ENCODE measurements around the gene IGFL4.

The IGFL4 gene

DNA sequence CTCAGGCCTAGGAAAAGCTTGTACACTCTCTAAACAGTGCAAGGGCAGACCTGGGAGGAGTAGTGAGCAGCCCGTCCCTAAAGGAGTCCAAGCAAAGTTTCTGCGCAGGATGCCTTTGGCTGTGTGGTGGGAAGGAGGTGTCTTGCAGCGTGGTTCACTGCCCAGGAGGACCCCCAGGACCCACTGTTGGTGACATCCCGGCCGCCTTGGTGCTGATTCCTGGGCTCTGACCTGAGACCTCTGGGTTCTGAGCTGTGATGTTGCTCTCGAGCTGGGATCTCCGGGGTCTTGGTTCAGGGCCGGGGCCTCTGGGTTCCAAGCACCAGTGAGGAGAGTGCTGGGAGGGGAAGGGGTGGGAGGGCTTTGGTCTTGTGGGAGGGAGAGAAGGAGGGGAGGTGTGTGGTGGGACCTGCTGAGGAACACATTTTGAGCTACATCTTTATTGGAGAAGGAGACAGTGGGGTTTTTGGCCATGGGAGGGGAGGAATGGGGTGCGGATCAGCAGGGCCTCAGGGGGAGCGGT, 22.0 kb downstream of the IGFL4 start:
- DNase-seq: no peak

DNA sequence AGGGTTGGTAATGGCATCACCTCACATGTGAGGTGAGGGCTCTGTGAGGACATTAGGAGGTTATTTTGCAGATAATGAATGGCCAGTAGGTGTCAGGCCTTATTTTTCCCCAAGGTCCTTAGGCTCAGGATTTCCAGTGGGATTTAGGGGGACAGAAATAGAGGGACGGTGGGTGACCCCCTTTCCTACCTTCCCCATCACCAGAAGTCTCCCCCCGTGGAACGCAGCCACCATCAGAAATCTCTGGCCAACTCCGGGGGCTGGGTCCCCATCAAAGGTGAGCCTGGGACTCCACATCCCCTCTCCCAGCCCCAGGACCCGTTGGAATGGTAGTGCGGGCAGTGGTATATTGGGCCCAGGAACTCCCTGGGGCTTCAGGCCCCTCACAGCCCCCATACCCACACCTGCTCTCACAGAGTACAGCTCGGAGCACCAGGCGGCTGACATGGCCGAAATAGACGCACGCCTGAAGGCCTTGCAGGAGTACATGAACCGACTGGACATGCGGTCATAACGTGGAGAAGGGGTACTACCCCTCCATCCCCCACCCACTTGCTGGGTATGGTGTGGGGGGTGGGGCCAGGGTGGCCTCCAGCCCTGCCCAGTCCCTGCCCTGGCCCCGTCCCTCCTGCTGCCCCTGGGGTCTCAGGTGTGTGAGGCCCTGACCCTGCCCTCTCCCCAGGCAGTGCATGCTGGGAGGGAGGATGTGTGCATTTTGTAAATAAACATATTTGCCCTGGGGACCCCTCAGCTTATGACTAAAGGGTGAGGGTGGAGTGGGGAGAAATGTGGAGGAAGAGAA, 22.7 kb downstream of the IGFL4 start:
- DNase-seq: no peak

DNA sequence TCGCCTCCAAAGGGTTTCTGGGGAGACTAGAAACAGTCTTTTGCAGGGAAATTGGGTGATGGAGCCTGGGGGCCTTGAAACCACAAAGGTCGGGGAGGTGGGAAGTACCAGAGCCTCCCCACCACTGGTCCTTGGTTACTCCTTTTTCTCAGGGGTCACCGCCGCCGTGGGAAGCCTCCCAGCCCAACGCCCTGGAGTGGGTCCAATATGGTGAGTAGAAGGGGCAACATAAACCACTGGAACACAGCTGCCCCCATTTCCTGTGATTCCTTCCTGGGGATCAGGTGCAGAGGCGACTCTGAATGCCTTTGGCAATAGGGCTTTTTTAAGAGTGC, 23.7 kb downstream of the IGFL4 start:
- DNase-seq: no peak

DNA sequence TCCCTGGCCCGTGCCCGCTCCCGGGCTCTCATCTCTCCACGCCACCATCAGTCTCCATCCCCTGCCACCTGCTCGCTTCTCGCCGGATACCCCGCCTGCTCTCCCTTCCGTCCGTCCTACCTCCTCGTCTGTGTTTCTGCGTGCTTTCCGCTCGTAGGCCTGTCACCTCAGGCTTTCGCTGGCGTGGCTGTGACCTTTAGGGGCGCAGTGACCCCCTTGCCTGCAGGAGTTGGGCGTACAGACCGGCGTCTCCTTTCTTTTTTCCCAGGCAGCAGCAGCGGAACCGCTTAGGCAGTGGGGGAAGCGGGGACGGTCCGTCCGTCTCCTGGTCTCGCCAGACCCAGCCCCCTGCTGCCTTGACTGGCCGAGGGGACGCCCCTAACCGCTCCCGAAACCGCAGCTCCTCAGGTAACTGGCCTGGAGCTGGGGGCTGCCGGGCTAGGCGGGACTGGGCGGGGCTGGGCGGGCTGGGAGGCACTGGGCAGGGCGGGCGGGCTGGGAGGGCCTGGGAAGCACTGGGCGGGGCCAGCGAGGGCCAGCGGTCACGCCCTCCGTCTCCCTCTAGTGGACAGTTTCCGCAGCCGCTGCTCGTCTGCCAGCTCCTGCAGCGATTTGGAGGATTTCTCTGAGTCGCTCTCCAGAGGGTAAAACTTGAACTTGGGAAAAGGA, 24.2 kb downstream of the IGFL4 start:
- peak; percentile 74 to 84 for DNase-seq

DNA sequence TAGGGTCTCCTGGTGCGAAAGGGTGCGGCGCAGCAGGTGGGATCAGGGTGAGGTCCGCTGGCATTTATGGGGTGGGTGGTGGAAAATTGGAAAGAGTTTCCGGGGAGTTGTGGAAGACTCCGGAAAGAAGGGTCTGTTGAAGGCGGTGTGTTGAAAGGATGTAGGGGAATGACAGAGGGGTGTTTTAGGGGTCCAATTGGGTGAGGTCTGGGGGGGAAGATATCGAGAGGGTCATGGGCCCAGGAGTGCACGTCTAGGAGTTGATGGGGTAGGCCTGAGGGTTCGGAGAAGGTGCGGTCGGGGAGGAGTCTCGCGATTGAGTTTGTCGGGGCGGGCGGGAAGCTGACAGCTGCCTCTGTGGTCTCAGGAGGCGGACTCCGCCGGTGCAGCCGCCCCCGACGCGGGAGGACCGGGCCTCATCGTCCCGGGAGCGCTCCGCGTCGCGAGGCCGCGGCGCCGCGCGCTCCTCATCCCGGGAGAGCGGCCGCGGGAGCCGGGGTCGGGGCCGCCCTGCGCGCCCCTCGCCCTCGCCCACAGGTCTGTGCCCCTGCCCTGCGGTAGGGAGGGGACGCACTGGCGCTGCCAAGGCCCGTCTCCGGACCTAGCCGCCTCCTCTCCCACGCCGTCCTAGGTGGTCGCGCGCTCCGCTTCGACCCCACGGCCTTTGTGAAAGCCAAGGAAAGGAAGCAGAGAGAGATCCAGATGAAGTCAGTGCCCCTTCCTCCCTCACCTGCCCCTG, 24.9 kb downstream of the IGFL4 start:
- DNase-seq: no peak

DNA sequence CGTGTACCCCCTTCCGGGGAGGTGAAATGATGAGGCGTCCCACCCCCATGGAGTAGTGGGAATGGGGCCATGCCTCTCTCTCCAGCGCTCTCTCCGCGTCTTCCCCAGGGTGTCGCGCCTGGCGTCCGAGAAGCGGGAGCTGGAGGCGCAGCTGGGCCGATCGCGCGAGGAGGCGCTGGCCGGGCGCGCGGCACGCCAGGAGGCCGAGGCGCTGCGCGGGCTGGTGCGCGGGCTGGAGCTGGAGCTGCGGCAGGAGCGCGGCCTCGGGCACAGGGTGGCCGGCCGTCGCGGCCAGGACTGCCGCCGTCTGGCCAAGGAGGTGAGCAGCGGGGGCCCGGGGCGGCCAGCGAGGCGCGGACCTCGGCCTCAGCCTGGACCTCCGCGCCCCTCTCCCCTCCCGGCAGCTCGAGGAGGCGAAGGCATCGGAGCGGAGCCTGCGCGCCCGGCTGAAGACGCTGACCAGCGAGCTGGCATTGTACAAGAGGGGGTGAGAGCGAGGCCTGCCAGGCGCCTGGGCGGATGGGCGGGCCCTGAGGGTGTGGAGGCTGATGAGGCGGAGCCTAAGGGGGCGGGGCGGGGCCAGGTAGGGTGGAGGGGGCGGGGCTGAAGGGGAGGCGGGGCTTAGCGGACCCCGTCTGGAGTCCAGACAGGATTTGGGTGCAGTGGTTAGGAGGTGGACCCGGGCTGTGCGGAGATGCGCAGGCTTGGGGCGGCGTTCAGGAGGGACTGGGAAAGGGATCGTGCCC, 25.7 kb downstream of the IGFL4 start:
- DNase-seq: no peak

DNA sequence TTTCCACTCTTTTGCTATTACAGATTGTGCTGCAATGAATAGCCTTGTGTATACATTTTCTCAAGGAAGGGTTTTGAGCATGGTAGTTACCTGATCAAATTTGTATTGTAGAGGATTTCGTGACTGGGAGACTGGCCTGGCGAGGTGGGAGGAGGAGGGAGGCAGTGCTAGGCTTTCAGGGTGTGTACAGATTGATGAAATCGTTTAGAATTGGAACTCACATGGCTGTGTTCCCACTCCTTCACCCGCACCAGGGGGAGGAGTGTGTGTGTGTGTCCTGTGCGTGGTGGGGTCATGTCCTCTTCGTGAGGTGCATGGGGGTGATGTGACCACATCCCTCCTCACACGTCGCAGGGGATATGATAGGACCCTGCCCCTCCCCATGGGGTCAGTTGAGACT, 26.3 kb downstream of the IGFL4 start:
- no peak for DNase-seq

DNA sequence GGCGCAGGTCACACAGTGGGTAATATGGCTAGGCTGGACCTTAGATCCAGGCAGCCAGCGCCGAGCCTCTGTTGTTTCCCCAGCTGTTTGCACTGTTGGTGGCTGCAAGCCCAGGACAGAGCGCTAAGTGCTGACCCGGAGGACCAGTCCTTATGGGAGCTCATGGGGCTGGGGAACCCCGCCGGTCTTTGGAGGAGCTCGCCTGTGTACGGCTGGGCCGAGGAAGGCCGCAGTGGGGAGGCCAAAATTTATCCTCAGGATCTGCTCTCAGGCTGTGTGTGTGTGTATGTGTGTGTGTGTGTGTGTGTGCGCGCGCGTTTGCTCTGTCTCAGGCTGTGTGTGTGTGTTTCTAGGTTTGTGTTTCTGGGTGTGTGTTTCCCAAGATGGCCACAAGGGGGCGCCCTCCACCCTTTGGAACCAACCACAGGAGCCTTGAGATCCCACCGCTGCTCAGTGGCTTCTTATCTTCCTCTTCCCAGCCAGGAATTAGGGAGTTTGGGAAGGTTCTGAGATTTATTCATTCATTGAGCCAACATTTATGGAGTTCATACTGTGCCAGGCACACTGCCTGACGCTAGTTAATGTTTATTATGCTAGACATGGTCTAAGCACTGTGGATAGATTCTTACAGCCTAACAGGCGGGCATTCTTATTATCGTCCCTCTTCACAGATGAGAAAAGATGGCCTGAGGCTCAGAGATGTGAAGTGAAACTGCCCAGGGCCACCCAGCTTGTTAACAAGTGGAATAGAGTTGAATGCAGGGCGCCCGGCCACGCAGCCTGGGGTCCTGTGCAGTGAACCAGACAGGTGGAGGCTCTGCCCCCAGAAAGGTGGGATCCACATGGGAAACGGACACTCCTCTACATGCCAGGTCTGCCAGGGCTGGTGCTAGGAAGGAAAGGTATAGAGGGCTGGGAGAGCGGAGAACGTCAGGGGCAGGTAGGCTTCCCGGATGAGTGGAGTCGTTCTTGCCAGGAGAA, 31.0 kb downstream of the IGFL4 start:
- DNase-seq: peak; percentile 18 to 30

DNA sequence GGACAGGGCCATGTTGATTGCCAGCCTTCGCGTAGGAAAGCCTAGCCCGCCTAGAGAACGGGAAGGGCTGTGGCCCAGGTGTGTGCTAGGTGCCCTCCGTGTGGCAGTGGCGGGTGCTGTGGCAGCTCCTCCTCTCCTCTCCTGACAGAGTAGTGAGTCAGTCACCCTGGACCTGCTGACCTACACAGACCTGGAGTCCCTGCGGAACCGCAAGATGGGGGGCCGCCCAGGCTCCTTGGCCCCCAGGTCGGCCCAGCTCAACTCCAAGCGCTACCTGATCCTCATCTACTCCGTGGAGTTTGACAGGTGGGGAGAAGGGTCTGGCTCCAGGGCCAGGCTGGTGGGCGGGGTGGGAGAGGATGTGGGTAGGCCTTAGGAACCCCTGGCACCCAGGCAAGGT, 34.4 kb downstream of the IGFL4 start:
- DNase-seq: no peak

DNA sequence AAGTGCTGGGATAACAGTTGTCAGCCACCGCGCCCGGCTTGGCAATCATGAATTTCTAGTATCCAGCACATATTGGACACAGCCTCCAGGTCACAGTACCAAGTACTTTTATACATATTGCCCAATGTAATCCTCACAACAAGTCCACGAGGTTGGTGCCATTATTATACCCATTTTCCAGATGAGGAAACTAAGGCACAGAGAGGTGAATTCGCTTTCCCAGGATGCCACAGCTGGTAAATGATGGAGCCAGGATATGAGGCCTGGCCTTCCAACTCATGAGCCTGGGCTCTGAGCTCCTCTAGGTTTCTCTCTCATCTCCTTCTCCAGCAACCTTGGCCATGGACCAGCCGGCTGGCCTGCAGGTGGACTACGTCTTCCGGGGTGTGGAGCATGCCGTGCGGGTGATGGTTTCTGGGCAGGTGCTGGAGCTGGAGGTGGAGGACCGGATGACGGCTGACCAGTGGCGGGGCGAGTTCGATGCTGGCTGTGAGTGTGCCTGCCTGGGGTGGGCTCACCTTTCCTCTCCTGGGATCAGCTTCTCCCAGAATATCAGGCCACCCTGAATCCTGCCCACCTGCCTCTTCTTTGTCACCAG, 38.0 kb downstream of the IGFL4 start:
- no peak for DNase-seq

DNA sequence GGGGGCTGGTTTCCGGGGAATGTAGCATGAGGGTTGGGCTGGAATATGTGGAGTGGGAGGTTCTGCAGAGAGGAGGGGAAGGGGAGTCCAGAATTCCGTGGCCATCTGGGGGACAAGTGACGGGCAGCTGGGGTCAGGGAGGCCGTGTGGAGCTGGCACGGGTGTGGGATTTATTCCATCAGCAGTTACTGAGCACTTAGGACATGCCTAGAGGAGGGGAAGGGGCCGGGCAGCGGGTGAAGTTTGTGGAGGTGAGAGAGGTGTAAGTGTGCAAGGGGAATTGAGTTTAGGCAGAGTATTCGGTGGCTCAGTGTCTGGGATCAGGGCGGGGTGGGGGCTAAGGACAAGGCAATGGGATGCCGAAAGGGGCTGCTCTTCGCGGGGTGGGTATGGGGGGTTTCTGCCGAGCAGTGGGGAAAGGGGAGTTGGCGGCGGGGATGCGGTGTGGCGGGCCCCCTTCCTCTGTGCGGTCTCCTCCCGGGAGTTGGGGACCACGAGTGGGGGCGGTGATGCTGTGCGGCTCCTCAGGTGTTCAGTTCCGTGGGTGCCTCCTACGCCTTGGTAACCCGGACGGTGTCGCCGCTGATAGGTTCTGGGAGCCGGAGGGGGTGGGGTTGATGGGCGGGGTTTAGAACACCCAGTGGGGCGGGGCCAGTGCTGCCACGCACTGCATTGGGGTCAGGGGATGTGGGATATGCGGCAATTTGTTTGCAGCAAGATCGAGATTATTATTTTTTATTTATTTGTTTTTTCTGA, 40.1 kb downstream of the IGFL4 start:
- no peak for DNase-seq

DNA sequence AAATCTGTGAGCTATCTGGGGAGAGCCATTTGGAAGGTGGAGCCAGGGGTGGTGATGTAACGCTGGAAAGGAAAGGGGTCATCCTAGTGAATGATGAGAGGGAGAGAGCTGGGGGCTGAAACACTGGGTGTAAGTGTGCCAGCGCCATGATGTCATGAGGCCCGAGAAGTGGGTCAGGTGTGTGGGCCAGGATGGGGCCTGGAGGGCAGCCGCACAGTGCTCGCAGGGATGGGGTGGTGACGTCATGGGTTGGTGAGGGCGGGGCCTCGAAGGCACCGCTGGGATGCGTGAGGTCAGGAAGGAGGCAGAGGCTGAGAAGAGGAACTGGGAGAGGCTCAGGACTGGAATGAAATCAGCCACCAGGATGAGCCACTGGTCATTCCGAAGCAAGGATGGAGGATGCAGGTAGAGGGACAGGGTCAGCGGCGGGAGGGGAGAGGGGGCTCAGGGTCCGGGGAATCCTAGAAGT, 41.1 kb downstream of the IGFL4 start:
- no peak for DNase-seq

DNA sequence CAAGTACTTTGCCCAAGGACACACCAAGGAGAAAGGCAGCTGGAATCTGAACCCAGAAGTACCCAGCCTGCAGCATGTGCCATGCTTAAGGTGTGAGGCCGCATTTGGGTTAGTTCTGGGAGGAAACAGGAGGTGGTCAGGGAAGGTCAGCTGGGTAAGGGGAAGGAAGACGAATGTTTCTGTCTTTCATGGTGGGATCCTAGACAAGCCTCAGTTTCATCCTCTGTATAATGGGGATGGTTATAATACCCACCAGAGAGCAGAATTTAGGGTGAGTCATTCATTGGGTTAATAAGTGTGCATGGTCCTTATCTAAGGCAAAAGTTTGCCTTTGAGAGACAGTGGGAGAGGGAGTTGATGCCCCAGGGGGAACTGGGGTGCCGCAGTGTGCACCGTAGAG, 42.0 kb downstream of the IGFL4 start:
- no peak for DNase-seq

DNA sequence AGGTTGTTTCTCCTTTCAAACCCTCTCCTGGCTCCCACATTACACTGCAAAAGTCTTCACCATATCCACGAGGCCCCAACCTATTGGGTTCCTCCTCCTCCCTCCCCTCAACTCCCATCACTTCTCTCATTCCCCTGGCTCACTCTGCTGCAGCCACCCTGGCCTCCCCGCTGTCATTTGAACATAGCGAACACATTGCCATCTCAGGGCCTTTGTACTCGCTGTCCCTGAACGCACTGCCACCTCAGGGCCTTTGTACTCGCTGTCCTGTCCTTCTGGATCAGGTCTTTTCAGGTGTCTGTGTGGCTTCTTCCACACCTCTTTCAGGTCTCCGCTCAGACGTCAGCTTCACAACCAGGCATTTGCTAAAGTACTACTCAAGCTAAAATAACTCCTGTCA, 43.9 kb downstream of the IGFL4 start:
- no peak for DNase-seq

DNA sequence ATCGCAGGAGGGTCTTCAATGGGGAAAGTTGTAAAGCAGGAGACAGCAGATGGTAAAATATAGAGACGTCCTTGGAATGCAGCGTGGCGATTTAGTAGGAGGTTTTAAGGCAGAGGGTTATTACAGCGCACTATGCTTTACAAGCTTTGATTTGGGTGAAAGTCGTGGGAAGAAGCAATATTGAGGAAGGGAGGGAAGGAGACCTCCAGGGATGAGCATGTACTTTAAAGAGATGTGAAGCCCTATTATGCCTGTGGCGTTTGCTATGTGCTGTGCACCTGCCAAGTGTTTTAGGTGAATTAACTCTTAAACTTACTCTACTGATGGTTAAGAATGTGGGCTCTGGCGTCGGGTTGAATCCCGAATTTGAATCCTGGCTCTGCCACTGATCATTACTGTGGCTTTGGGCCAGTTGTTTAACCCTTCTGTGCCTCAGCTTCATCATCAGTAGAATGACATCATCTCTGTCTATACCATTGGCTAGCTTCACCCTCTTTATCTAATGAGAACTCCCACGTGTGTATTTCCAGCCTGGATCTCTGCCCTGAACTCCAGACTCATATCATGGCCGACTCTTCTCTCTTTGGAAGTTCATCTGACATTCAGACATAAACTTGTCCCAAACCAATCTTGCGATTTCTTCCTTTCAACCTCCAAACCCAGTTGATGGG, 45.0 kb downstream of the IGFL4 start:
- no peak for DNase-seq

DNA sequence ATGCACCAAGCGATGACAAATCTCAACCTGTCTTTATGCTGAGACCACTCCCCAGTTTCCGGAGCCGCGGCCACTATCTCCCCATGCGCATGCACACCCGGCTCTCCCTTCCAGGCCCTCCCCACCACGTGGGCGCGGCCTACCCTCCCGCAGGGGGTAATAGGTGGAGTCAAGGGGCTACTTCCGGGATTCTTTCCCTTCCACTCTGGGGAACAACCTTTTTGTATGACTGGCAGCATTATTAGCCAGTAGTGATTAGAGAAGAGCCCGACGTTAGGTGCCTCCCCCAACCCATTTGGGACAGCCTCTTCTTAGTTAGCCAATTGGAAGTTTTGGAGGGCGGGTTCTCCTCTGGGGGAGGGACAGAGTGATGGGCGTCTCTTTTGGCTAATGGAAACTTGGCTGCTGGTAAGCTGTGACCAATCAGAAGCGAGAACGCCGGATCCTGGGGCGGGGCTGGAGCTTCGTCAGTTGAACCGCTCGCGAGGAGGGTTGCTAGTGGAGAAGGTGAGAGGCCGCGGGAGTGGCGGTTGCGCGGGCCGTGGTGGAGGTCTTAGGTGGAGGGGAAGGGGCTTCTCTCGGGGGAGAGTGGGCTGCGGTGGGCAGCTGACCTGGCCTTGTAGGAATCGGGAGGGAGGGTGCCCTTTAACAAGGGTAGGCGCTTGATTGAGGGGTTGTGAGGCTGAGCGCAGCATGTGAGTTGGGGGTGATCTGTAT, 45.6 kb downstream of the IGFL4 start, which contains the start of gene CCDC61:
Gene CCDC61 (plus strand): TSS at position 470 of the 717 bp plus-strand sequence. CDS start 7,552 bp downstream, outside the sequence.
- DNase-seq: peak; percentile 80 to 100

DNA sequence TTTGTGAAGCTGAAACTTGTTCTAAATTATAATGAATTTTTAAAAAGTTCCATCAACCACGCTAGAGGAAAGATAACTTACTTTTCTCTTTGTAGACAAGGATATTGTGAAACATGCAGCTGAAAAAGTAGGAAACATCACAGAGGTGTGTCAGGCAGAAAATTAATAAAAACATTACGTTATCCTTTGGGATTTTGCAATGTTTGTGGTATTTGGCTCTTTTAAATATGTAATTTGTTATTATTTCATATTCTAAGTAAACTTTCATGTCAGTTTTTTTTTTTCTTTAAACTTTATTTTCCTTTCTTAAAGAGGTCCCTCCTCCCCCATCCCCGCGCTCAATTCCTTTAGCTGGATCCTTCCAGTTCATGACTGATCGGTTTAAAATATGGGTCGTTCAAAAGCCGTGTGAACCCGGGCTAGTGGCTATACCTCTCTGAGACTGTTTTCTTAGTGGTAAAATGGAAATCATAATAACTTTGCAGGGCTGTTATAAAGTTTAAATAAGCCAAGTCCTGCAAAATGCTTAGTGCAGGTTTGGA, 46.3 kb downstream of the IGFL4 start:
- DNase-seq: no peak

DNA sequence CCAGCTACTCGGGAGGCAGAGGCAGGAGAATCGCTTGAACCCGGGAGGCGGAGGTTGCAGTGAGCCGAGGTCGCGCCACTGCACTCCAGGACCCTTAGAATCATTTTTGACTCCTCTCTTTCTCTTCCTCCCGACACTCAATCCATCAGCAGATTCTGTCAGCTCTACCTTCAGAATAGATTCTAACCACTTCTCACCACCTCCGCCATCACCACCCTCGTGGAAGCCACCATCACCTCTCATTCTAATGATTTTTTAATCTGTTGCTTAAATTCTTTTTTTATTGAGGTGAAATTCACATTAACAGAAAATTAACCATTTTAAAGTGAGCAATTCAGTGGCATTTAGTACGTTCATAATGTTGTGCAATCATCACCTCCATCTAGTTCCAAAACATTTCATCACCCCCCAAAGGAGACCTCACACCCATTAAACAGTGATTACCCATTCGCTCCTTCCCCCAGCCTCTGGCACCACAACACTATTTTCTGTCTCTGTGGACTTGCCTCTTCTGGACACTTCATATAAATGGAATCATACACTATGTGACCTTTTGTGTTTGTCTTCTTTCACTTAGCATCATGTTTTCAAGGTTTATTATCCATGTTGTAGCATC, 50.6 kb downstream of the IGFL4 start:
- DNase-seq: no peak

Measured in bone marrow (tissue), 2 donors.